T-helper 2 cell (primary cell): ENCODE measurements around the gene RPGRIP1.
"Not testable (repeated sequence)": the region's sequence is repeated elsewhere in the genome, so short reads cannot be mapped to it uniquely, and the experiment has no call there.

Experiments used
- DNase-seq, 5 experiments: peaks; one replicate each; pipeline versions ENCODE4 v3.0.0 to v3.0.0-alpha.2; 2012 to 2022

RPGRIP1 gene

GRCh38 chr14:21258889-21259787, 20.7 kb upstream of the RPGRIP1 start:
- no peak for DNase-seq

- no peak for DNase-seq
Measured at GRCh38 chr14:21261824-21262223, 18.1 kb upstream of the RPGRIP1 start.

DNA sequence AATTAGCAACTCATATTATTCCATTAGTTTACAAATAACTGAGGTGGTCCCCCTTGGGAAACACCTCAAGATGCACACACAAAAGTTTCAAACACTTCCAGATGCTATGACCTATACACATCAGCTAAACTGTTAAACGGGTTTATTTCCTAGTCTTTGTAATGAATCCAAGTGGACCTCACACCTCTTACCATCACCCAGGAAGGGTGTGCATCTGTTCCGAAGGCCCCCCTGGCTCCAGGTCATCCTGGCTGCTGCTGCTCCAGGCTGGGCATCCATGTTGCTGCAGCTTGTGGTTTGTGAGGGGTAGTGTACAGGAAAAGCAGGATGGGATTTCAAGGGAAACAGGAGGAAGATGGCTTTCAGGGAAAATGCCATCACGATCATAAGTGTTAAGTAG, 17.5 kb upstream of the RPGRIP1 start:
- DNase-seq, result no peak

- DNase-seq, result peak in 1 of 5 experiments; percentile 30
Measured at GRCh38 chr14:21263284-21264024, 16.4 kb upstream of the RPGRIP1 start.

DNA sequence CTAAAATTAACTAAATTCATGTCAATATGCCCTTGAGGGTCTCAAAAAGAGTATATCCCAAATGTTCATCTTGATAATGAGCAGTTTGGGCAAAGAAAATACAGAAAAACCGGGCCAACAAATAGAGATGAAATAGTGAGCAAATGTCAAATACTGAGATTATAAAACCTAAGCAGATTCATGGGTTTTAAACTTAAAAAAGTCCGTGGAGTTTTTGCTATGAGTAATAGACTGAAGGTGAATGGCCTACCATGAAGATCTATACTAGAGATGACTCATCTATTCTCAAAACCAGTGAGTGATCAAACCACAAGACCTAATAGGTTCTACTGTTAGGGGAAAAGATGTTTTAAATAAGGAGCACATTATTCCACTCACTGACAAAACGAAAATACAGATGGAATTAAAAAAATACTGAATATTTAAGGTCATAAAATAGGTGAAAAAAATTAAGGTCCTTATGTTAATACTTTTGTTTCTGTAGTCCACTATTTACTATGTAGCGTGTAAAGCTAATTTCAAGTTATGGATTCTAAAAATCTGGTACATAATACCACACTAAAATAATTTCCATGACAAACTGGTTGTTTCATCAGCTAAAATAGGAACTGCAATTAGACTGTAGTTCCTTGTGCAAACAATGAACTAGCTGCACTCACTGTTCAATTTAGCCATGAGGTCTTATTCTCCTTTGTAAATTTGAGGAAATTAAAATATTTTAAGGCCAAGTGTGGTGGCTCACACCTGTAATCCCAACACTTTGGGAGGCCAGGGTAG, 15.7 kb upstream of the RPGRIP1 start:
- DNase-seq, result peak in 2 of 5 experiments; percentile 45 to 87

- no peak for DNase-seq
Measured at GRCh38 chr14:21267431-21267845, 12.4 kb upstream of the RPGRIP1 start.

DNA sequence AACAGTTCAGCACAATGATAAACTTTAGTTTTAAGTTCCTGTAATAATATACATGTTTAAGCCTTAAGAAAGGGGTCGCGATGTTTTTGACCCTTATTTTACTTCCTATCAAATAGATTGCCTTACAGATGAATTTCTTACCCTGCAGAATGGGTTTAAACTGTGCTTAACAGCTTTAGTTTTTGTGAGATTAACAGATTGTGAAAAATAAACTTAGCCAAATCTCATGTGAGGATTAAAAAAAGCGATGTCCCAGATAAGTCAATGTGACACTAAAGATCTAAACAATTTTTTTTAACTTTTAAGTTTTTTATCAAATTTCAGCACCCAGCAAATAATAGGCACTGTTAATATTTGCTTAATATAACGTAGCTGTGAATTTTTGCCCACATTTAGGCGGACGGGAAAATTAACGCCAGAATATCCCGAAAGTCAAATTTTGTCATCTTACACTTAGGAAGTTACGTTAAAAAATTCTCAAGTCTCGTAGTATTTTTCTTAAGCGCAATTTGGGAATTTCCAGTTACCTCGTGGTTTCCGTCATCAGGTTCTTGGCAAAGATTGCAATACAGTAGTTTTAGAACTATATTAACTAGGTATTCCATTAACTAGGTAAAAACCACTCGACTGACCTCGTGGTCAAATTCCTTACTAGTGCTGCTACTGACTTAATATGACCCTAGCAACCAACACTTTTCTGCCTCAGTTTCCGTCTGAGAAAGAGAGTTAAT, 11.8 kb upstream of the RPGRIP1 start:
- DNase-seq, result no peak

- peak in 1 of 5 experiments; percentile 82 for DNase-seq
Measured at GRCh38 chr14:21268617-21269251, 11.1 kb upstream of the RPGRIP1 start.

GRCh38 chr14:21269252-21270046, 10.4 kb upstream of the RPGRIP1 start, which contains the start of gene HNRNPC:
Gene HNRNPC (minus strand): TSS chr14:21269442. CDS start chr14:21234193, 35,249 bp downstream.
- DNase-seq, result peak; percentile 100

GRCh38 chr14:21272661-21273060, 7.2 kb upstream of the RPGRIP1 start:
- not testable (repeated sequence) for DNase-seq

- no peak for DNase-seq
Measured at GRCh38 chr14:21275261-21275858, 4.5 kb upstream of the RPGRIP1 start.

DNA sequence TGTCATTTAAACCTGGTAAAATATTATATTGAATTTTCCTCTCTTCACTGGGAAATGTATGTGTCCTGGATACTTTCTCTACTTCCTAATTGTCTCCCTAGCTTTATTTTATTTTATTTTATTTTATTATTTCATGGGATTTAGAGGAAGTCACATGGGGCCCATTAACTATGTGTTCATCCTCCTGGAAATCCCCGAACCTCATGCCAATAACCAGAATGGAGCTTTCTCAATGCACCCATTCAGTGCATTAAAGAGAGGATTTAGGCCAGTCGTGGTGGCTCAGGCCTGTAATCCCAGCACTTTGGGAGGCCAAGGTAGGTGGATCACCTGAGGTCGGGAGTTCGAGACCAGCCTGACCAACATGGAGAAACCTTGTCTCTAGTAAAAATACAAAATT, 1.3 kb upstream of the RPGRIP1 start:
- DNase-seq, result no peak

- not testable (repeated sequence) for DNase-seq
Measured at GRCh38 chr14:21281917-21282316, 2.0 kb downstream of the RPGRIP1 start.

DNA sequence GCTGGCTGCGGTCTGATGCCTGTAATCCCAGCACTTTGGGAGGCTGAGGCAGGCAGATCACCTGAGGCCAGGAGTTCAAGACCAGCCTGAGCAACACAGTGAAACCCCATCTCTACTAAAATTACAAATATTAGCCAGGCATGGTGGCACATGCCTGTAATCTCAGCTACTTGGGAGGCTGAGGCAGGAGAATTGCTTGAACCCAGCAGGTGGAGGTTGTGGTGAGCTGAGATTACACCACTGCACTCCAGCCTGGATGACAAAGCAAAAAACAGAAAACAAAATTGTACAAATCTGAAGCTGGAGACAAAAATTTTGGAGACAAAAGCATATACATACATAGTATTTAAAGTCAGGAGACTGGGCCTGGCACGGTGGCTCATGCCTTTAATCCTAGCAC, 6.6 kb downstream of the RPGRIP1 start:
- DNase-seq, result not testable (repeated sequence)

DNA sequence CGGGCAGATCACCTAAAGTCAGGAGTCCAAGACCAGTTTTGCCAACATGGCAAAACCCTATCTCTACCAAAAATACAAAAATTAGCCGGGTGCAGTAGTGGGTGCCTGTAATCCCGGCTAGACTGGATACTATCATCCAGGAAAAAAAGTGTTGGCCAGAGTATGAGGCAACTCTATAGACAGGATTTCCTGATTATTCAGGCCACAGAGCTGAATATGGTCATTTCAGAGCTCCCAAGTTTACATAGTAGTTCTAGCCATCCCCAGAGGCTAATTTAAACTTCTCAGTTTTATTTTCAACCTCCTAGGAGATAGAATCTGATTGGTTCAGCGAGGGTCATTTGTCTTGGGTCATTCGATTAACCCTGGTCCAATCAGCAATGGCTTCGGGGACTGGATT, 7.3 kb downstream of the RPGRIP1 start:
- DNase-seq, result no peak

GRCh38 chr14:21294026-21294425, 14.1 kb downstream of the RPGRIP1 start:
- DNase-seq, result not testable (repeated sequence)

GRCh38 chr14:21298358-21298757, 18.5 kb downstream of the RPGRIP1 start:
- no peak for DNase-seq

DNA sequence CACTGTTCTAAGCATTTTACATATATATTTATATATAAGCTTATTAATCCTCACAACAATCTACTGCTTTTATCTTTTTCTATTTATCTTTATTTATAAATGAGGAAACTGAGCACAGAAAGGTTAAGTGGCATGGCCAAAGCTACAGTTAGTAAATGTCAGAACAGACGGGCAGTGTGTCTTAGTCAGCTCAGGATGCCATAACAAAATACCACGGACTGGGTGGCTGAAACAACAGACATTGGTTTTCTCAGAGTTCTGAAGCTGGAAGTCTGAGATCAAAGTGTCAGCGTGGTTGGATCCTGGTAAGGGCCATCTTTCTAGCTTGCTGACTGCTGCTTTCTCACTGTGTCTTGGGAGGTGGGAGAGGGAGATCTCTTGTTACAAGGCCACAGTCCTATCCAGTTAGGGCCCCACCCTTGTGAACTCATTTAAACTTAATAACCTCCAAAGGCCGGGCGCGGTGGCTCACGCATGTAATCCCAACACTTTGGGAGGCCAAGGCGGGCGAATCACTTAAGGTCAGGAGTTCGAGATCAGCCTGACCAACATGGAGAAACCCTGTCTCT, 19.8 kb downstream of the RPGRIP1 start:
- DNase-seq, result no peak

GRCh38 chr14:21300892-21301291, 21.0 kb downstream of the RPGRIP1 start:
- DNase-seq, result peak in 3 of 5 experiments; percentile 6 to 20 (median 20)
